HTERT RPE-1 (cell line): ENCODE measurements around the gene NEK10.

Experiments used
- in situ Hi-C: fragments of 300-500 bp; cut with MboI; formaldehyde crosslinking; loops from 4 replicates; pipeline ENCODE4 v1.14.3; 2020; ENCODE audit warnings: low sequenced_read_pairs

NEK10 gene

DNA sequence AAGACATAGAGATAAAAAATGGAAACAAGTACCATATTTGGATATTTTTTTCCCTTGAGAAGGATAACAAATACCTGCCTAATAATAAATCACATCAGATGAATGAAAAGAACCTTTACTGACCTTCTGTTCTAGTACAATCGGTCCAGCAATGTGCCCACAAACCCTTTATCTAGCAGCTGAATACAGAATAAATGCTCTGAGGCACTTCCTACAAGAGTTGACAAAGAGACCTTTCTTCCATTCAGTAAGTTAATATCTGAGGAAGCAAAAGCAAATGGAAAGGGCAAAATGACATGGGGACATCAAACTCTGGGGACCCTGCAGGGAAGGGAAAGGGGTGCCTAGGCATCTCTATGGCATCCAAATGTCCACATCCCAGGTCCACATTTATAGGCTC, 115.8 kb downstream of the NEK10 start:
- in situ Hi-C loops = loop anchor here (25.0 kb wide), 1 partner anchor 116 kb away; no protein-coding TSS in a partner anchor

DNA sequence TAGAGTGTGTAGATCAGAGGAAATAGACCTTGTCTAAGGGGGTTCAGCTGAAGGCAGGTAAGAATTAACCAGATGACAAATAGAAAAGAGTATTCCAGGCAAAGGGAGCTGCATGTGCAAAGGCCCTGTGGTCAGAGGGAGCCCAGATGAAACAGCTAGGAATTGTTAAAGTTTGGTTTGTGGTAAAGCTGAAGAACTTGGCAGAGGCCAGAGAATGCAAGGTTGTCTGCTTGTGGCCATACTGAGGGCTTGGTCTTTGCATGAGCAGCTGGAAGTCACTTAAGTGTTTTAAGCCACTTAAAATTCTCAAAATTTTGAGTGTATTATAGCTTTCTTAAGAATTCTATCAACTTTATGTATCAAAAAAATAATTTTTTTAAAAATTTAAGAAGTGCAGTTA, 116.5 kb downstream of the NEK10 start:
- in situ Hi-C loops = loop anchor here (25.0 kb wide), 1 partner anchor 115 kb away; no protein-coding TSS in a partner anchor

DNA sequence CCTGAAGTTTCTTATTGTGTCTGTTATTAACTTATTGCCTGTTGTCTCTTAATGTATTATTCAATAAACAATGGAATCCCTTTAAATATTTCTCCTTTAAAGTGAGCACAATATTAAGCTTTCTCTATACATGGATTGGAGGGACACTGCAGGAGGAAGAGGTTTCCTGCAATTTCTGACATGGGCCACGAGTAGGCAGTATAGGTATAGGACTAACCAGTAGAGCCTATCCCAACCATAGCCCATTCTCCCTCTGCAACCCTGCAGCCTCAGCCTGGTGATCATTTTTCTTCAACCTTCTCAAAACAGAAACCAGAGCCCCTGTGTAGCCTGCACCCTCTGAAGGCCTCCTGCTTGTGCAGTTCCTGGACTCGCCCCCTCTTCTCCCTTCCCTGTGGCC, 124.8 kb downstream of the NEK10 start:
- in situ Hi-C loops = no loop called here

DNA sequence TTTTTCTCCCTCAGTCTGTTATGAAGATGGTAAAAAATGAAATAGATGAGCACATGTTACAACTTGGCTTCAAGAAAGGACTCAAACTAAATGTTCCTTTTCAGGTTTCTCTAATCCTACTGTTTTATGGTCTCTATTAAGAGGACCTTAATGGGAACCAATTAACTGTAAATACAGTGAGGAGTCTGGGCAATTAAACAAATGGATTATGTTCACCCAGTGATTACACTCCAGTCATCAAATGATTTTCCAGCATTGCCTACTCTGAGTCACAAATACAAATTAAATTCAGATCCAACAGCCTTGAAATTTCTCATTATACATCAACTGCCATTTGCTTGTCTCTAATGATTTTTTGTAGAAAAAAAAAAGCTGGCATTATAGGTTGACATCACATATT, 129.2 kb downstream of the NEK10 start:
- in situ Hi-C loops = no loop called here

DNA sequence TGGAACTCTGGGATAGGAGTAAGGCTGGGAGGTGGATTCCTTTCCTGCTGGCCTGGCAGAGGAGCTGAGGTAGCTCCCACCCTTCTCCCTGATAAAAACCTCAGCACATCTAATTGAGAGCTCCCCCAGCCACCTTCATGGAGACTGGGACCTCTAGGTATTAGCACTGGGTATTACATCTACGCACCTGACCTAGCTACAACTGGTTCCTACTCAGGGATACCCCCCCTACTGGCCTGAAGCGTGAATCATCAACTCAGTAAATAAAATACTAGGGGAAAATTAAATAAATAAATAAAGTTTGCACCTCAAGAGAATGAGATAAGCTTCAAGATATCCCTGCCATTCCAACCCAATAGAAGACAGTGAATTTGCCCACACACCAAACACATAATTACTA, 140.4 kb downstream of the NEK10 start:
- in situ Hi-C loops = no loop called here

DNA sequence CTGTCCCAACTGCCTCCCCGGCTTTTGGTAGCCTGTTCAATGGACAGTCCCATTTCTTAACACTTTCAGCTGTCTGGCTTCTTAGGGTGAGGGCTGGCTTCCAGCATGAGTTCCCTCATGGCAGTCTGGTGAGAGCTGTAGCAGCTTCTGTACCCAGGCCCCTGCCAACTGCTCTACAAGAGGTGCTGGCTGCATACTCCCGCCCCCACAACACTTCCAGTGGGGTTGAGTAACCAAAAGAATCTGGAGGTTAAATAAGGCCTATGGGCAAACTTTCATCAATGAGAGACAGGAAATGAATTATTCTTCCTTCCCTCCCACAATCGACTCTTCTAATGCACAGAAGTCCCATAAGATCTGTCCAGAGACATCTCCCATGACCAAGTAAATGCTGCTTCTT, 145.0 kb downstream of the NEK10 start:
- in situ Hi-C loops = no loop called here

DNA sequence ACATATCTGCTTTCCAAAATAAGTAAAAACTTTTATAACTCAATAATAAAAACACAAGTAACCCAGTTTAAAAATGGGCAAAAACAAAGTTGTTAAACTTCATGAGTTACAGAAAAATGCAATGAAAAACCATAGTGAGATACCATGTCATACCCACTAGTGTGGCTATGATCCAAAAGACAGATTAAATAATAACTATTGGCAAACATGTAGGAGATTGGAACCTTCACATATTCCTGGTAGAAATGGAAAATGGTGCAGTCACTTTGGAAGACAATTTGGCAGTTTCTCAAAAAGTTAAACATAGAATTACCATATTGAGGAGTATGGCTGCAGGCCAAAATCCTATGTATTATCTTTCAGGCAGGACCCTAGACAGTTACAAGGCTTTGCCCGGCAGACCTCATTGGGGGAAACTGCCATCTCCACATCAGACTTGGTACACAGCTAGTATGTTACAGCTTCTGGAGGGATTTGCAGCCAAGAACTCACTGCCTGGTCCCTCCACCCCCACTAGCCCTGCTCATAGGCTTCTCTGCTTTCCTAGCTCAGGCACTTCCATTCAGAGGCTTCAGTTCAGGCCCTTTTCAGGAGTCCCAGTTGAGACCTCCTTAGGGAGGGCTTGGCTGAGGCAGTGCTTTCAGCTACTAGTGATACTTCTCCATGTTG, 147.8 kb downstream of the NEK10 start:
- in situ Hi-C loops = no loop called here

DNA sequence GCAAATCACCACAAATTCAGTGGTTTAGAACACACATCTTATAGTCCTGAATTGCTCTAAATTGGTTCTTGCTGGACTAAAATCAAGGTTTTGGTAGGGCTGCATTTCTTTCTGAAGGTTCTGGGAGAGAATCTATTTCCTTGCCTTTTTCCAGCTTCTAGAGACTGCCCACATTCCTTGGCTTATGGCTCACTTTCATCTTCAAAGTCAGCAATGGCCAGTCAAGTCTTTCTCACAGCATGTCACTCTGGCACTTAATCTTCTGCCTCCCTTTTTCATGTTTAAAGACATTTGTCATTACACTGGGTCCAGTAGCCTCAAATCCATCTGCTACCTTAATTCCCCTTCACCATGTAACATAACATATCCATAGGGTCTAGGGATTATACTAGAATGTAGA, 149.0 kb downstream of the NEK10 start:
- in situ Hi-C loops = no loop called here

DNA sequence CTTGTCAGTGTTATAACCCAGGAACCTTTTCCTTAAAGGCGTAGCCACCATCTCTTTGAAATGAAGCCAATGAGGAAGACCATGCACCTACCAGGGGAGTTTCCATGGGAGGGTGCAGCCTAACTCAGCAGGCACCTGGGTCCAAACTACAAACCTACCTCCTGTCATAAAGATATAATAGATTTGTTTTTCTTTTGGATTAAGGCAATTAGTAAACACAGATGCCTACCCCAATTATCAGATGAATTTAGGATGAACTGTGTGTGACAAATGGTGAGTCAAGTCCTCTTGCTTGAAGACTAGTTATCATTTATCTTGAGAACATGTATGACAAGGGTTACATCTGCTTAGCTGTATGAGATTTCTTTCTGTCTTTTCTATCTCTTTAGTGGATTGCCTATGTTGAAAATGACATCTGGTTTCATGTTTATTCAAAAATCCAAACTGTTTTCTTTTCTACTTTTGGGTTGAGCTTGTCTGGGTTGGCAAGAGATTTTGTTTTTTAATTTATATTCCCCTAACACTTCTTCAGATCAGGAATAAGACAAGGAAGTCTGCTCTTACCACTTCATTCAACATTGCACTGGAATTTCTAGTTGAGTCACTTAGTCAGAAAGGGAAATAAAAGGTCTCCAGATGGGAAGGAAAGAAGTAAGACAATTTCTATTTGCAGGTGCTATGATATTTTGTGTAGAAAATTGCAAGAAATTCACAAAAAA, 149.9 kb downstream of the NEK10 start:
- in situ Hi-C loops = no loop called here

DNA sequence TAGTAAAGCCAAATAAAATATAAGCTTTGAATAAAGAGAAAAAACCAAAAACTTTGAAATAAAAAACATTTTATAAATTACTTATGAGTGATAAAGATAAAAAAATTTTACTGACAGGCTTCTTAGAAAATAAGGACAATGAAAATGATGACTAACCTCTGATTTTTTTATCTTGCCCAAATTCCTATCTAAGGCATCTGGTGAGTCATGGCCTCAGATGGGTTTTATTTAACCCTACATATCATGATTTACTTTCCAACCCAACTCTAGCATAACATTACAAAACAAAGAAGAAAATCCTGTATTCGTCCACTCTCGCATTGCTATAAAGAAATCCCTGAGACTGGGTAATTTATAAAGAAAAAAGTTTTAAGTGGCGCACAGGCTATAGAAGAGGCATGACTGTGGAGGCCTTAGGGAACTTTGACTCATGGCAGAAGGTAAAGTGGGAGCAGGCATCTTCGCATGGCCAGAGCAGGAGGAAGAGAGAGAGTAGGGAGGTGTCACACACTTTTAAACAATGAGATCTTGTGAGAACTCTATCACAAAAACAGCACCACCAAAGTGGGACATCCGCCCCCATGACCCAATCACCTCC, 152.1 kb downstream of the NEK10 start:
- in situ Hi-C loops = no loop called here

DNA sequence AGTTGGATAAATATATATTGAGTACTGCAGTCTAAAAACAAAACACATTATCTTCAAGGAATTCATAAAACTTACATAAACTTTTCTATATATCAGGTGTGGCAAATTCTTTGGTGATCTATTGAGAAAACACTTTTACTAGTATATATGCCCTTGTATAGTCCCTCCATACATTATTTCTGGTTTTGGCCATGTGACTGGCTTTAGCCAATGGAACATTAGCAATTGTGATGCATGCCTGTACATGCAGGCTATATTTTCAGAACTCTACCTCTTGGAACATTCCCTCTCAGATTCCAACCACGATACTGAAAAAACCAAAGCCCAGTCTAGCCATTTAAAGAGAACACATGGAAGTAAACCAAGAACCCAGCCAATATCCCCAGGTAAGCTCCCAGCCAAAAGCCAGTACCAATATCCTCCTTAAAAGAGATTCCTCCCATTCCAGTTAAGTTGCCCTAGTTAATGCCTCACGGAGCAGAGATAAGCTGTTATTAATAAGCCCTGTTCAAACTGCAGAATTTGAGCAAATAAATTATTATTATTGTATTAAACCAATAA, 152.8 kb downstream of the NEK10 start:
- in situ Hi-C loops = no loop called here

DNA sequence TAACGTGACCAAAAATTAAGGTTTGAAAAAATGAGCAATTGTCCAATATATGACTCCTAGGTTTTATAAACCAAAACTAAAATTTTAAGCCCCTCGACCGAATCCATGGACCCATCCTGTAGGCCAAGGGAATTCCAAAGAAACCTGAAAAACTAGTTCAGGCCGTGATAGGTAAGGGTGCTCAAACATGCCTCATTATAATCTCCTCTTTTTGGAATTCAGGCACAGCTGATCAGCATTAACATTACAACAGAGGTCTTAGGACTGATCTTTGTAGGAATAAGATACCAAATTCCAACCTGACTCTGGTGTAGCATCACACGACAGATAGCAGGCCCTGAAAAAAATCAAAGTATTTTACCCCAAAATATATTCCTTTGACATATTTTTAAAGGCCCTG, 155.7 kb downstream of the NEK10 start:
- in situ Hi-C loops = no loop called here

DNA sequence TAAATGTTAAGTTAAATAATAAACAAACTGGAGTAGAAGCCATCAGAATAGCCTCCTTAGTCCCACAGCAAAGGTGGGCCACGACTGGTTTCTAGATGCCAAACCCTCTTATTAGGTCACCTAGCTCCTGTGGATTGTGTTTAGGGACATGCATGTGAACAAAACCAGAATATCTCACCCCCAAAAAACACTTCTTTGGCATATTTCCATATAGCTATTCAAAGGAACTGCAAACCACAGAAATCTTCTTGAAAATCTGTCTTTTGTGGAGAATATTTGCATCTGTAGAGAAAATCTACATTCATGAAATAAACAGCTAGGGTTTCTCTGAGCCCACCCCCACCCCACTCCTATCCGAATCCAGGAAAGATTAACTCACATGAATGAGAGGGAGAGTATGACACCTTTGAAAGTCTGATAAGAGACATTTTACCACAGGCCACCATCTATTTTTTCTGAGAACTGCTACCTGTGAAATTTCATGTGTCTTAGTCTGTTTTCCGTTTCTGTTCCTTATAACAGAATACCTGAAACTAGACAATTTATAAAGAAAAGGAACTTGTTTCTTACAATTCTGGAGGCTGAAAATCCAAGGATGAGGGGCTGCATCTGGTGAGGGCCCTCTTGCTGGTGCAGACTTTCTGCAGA, 159.4 kb downstream of the NEK10 start:
- in situ Hi-C loops = no loop called here

DNA sequence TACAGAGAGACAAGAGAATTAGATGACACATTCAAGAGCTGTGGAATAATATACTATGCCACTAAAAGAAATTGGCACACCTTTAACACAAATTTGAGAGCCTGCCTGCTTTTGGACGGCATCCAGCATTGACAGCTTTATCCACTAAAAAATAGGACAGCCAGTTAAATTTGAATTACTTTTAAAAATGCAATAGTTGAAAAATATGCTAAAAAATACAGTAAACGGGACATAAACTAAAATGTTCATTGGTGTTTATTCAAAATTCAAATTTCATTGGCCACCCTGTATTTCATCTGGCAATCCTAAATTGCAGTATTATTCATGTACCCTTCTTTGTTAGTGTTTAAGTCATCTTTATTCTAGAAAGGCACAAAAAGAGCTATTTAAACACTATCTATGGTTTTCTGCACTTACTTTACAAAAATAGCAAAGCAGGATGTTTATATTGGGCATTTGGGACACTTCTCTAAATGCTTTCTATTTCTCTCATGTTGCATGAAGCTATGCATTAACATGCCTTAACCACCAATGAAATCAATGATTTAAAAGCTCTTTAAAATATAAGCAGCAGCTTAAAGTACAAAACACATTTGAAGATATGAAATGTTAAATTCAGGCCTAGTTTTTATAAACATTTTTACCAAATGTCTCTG, 160.1 kb downstream of the NEK10 start:
- in situ Hi-C loops = no loop called here

DNA sequence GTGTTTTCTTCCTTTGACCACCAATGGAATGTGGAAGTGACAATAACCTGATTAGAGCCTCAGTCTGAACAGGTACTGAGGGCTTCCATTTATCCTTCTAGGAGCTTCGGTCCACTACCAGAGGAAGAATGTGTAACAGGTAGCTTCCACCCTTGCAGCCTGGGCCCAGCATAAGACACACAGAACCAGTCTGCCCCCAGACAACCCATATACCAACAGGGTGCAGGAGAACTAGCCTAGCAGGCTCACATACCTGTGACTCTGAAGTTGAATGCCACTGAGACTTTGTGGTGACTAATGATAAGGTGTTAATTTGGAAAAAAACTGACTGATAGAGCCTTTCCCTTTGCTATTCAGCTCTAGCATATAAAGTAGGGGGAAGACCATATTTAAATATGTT, 166.2 kb downstream of the NEK10 start:
- in situ Hi-C loops = no loop called here

DNA sequence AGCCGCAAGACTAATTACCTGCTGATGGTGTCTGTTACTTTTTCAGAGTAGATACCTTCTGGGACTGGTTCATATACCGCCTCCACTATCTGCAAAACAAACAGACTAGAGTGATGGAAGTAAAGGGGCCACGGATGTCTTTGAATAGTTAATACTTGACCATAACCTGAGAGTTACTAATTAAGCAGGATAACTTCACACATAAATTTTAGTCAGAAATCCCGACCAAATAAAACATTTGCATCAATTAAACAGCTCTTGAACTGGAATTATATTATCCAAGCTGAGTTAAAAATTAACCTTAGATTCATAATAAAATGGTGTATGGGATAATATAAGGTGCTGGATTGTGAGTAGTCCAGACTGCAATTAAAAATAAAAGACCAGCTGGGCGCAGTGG, 167.7 kb downstream of the NEK10 start:
- in situ Hi-C loops = no loop called here

DNA sequence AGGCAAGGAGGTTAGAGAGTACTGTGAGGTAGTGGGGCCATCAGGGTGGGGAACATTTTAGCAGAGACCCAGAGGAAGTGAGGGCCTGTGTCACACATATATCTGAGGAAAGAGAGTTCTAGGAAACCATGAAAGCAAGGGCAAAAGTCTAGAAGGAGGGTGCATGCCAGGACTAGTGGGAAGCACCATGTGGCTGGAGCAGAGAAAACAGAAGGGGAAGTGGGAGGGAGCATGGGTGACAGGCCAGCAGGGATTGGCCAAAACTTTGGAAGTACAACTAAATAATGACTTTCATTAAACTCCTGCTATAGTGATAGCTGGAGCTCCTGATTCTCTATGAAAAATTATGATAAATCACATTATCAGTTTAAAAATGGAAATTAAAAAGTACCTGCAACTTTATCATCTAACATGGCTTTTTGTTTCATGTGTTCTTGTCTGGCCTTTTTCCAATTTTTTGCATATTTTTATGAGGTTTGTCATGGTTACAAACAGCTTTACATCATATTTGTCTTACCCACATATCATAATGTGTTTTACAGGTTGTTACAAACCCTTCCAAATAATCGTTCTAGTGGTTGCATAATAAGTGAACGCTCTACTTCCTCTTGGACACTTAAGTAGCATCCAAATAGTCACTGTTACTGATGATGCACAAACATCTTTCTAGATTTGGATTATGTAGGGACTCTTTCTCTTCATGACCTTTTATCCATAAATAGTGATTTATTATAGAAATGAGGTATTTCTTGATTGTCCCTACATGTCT, 168.3 kb downstream of the NEK10 start:
- in situ Hi-C loops = no loop called here

DNA sequence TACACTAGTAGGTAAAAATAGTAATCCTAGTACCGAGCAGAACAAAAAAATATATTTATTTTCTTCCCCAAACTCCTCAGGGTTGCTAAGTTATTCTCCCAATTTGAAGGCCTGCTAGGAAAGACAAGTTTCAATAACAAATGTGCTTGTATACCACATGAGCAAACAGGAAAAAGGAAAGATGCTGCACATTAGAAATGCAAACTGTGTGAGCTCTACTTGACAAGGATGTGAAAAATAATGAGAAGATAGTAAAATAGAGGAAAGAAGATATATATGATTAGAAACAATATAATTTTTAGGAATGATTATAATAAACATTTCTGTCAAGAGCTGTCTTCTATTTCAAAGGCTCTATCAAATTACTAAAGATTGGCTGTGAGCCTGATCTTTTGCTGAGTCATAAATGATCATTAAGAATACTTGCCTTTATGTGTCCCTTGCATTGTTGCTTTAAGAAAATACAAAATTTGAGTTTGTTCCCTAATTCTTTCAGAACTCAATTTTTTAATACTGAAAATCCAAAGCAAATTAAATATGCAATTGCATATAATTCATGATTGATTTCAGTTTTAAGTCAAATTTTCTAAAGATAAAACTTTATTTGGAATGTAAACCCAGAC, 174.2 kb downstream of the NEK10 start:
- in situ Hi-C loops = no loop called here

DNA sequence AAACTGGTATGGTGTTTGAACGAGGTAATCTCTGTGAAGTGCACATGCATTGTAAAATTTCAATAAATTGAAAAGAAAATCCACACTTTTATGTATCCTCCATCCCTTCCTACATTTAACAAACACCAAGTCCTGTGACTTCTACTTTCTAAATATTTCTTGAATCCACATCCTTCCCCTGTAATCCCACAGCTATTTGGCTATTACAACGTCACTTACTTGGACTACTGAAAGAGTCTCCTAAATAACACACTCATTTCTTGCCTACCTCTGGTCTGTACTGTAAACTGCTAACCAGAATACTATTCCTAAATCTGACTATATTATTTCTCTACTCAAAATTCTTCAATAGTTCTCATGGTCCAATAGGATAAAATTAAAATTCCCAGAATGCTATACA, 176.1 kb downstream of the NEK10 start:
- in situ Hi-C loops = no loop called here

DNA sequence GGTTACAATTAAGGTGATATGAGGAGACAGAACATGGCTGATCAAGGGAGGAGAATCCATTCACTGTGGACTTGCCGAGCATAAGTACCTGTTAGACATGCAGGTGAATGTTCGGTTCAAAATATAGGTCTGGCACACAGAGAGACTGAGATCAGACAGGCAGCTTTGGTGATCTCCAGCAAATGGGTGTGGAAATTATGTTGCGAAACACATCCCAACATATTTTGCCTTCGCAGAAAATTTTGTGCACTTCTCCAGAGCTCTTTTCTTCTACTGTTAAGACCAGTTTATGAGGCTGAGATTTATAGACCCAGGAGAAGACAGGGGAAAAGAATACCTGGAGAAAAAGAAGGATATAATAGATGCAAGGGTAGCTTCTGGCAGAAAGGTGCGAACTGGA, 183.2 kb downstream of the NEK10 start:
- in situ Hi-C loops = no loop called here
